IPS-15b (cell line): ENCODE measurements around the gene HEATR3.

Experiments used
- H3K27me3 ChIP-seq: one replicate; pipeline ENCODE4 v1.6.1; 2013; ENCODE audit warnings: low read length; ENCODE audit not compliant: control insufficient read depth, insufficient read depth
- H3K36me3 ChIP-seq: one replicate; pipeline ENCODE4 v1.6.1; 2013; ENCODE audit warnings: low read length; ENCODE audit not compliant: control insufficient read depth, insufficient read depth
- H3K4me1 ChIP-seq: one replicate; pipeline ENCODE4 v1.6.1; 2013; ENCODE audit warnings: mild to moderate bottlenecking, low read length; ENCODE audit not compliant: control insufficient read depth, insufficient read depth
- H3K4me3 ChIP-seq: one replicate; pipeline ENCODE4 v1.5.1; 2013; ENCODE audit warnings: low read depth, low read length
- H3K9ac ChIP-seq: one replicate; pipeline ENCODE4 v1.6.1; 2013; ENCODE audit warnings: low read depth, mild to moderate bottlenecking, low read length
- H3K9me3 ChIP-seq: one replicate; pipeline ENCODE4 v1.6.1; 2013; ENCODE audit warnings: mild to moderate bottlenecking, low read length; ENCODE audit not compliant: control insufficient read depth, insufficient read depth

The HEATR3 gene, protein sequence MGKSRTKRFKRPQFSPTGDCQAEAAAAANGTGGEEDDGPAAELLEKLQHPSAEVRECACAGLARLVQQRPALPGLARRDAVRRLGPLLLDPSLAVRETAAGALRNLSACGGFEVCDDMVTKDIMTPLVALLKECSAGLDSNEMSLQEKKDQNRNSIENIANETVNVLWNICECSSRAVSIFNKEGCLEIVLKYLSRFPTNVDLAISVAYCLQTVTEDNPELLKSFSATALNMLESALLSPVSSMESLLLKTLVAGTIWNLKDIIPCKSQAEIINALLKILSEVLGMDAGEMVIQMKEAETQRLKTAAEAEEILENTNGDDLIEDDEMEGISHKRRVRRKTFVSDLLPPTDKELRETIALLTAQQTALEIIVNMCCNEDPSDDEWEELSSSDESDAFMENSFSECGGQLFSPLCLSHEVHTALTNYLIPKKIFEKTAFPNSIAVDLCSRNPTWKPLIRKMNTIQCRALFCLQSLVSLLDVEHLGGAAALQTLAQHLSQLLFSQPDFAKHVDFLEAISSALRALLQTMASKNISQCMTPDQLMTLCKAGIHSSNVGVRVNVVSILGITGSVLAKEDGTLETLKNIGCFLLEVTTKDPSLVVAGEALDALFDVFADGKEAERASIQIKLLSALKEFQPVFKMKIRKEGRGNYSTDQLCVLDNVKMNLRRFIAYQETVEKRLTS

DNA sequence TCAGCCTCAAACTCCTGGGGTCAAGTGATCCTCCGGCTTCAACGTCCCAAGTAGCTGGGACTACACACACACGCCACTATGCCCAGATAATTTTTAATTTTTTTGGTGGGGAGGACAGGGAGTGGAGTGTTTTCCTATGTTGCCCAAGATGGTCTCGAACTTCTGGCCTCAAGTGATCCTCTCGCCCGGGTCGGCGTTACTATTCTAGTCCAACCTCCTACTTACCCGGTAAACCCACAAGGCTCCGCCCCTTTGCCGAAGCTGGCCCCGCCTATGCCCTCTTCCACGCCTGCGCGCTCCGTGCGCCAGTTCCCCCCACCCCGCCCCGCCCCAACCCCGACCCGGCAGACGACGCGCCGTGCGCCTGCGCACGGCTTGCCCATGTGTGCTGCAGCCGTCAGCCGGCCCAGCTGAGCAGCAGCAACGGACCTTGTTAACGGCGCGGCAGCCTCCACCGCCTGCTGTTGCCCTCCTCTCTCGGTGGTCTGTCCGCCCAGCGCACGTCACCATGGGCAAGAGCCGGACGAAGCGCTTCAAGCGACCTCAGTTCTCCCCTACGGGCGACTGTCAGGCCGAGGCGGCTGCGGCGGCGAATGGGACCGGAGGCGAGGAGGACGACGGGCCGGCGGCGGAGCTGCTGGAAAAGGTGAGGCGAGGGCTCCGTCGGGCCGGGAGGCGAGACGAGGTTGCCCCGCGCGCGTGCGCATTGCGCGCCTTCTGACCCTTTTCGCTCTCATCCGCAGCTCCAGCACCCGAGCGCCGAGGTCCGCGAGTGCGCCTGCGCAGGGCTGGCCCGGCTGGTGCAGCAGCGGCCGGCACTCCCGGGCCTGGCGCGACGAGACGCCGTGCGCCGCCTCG is at the start of gene HEATR3:
TSS of gene HEATR3 (plus strand) at position 347 of the 858 bp plus-strand sequence. CDS start at position 509, 162 bp downstream.
- H3K27me3 ChIP-seq: no peaks in the 10 kb centered on the region
- peak within 1 kb of the TSS; percentile 67 for H3K9ac ChIP-seq
- no peaks in the 10 kb centered on the region for H3K9me3 ChIP-seq
- peaks cover 4% of the 10 kb centered on the region for H3K36me3 ChIP-seq
- peak within 1 kb of the TSS; percentile 95 for H3K4me3 ChIP-seq
- H3K4me1 ChIP-seq: peaks cover 5% of the 10 kb centered on the region

DNA sequence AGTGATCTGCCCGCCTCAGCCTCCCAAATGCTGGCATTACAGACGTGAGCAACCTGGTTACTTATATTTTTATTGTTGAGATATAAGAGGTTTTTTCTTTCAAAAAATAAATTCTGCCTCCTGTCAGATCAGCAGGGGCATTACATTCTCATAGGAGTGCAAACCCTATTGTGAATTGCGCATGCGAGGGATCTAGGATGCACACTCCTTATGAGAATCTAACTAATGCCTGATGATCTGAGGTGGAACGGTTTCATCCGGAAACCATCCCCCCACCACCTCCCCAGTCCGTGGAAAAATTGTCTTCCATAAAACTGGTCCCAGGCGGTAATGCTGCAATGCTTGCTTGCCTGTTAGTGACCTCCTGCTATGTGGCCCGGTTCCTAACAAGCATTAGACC is 48.2 kb upstream of the HEATR3 start:
- Histone ChIP-seq H3K4me3 (no peak overlapping the region), H3K27me3 (no peaks in the 10 kb centered on the region), H3K36me3 (no peaks in the 10 kb centered on the region), H3K4me1 (peaks cover 6% of the 10 kb centered on the region), H3K9ac (no peak overlapping the region), H3K9me3 (no peaks in the 10 kb centered on the region)

DNA sequence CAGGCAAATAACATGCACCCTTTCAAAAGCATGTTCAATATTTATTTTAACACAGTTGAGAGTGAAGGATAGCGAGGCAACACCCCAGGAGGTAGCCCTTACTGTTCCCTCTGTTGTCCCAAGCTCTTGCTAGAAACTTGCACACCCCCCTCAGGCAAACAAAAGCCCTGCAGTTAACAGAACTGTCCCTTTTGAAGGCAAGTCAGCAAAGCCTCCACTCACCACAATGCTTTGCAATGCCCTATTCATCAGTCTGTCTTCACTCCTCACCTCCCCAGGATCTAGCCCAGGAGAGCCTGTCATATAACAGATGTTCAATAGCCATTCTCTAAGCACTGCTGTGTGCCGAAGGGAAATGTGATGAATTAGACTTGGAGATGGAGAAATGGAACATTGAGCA is 44.2 kb upstream of the HEATR3 start:
- no peak overlapping the region for H3K9ac ChIP-seq
- no peaks in the 10 kb centered on the region for H3K27me3 ChIP-seq
- H3K36me3 ChIP-seq: no peaks in the 10 kb centered on the region
- H3K9me3 ChIP-seq: no peaks in the 10 kb centered on the region
- H3K4me1 ChIP-seq: peaks cover 10% of the 10 kb centered on the region
- H3K4me3 ChIP-seq: no peak overlapping the region

DNA sequence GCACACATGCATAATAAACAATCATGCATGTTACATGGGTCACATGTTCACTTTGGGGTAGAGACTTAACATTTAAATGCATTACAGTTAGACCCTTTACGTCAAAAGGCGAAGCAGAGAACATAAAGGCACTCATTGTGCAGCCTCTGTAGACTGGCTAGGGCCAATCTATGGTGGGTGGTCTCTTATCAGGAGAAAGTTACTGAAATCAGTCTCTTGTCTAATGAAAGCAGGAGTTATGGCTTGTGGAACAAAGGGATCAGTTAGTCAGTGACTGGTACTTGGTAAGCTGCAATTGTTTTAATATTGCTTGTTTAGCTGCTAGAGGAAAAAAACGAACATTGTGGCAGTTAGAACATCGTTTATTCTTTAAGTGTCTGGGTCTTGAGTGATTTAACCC is 42.1 kb upstream of the HEATR3 start:
- no peaks in the 10 kb centered on the region for H3K36me3 ChIP-seq
- no peaks in the 10 kb centered on the region for H3K27me3 ChIP-seq
- H3K4me1 ChIP-seq: peaks cover 10% of the 10 kb centered on the region
- H3K9ac ChIP-seq: no peak overlapping the region
- H3K9me3 ChIP-seq: no peaks in the 10 kb centered on the region
- no peak overlapping the region for H3K4me3 ChIP-seq

DNA sequence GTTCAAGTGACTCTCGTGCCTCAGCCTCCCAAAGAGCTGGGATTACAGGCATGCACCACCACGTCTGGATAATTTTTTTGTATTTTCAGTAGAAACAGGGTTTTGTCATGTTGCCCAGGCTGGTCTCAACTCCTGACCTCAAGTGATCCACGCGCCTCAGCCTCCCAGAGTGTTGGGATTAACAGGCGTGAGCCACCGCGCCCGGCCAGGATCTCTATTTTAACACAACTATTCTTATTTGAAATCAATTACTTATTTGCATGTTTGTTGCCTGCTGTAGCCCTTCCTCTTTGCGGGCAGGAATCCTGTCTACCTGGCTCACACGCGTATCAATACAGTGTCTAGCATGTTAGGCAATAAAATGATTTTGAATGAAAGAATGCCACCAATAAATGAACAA is 41.6 kb upstream of the HEATR3 start:
- no peak overlapping the region for H3K9ac ChIP-seq

DNA sequence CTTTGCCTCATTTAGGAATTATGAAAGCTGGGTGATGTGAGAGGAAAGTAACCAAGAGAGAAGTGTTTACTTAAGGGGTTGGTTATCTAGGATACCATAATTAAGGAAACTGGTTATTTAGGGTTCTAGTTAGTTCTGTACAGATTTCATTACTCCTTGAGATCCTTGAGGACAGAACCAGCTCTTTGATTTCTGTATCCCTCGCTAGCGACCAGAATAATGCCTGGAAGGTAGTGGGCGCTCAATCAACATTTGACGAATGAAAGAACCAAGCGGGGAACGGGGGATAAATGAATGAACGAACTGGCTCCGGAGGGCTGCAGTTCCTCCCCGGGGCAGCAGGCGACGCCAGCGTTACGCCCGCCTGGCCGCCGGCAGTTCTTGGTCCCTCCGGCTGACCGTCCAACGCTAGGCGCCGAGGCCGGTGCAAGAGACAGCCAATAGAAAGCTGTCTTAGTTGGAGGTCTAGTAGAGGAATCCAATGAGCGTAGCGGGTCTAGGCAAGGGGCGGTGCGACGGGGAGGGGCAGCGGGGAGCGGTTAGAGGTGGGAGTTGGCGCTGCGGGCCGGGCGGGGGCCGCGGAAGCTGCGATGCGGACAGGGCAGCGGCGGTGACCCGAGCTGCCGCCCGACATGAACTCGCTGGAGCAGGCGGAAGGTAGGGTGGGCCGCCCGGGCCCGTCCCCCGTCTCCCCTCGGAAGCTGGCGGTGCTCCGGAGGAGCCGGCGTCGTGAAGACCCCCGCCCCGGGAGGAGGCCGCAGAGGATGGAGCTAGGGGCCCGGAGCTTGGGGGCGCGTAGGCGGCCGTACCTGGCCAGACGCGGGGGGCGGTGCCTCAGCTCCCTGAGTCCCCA is 40.9 kb upstream of the HEATR3 start, which contains the start of gene CNEP1R1:
TSS of gene CNEP1R1 (plus strand) at position 542 of the 853 bp plus-strand sequence. CDS start at position 633, 91 bp downstream.
- Histone ChIP-seq H3K36me3 (no peaks in the 10 kb centered on the region), H3K4me1 (peaks cover 10% of the 10 kb centered on the region), H3K27me3 (no peaks in the 10 kb centered on the region), H3K9ac (peak within 1 kb of the TSS; percentile 65), H3K9me3 (no peaks in the 10 kb centered on the region), H3K4me3 (peak within 1 kb of the TSS; percentile 96)

More for the DNA sequence above, 41.6 kb upstream of the HEATR3 start:
- Histone ChIP-seq H3K4me3 (no peak overlapping the region), H3K4me1 (peaks cover 10% of the 10 kb centered on the region), H3K9me3 (no peaks in the 10 kb centered on the region), H3K36me3 (no peaks in the 10 kb centered on the region), H3K27me3 (no peaks in the 10 kb centered on the region)

DNA sequence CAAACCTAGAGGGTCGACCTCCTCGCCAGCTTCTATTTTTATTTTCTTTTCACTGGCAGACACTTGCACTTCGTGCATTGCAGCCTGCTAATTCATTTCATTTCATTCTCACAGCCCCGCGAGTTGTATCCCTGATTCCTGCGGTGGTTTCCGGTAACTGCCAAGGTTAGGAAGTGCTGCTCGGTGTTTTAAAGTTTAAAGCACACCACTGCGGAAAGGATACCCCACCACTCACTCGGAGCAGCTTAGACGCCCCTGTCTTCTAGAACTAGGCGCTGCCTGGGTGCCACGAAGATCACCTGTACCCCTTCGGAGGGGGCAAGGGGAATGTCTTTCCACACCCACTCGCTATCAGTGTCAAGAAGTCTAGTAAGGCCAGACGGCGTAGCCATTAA is 40.2 kb upstream of the HEATR3 start:
- no peaks in the 10 kb centered on the region for H3K27me3 ChIP-seq
- peak overlapping the region; percentile 96 for H3K4me3 ChIP-seq
- no peaks in the 10 kb centered on the region for H3K9me3 ChIP-seq
- peaks cover 10% of the 10 kb centered on the region for H3K4me1 ChIP-seq
- no peaks in the 10 kb centered on the region for H3K36me3 ChIP-seq
- H3K9ac ChIP-seq: peak overlapping the region; percentile 65

DNA sequence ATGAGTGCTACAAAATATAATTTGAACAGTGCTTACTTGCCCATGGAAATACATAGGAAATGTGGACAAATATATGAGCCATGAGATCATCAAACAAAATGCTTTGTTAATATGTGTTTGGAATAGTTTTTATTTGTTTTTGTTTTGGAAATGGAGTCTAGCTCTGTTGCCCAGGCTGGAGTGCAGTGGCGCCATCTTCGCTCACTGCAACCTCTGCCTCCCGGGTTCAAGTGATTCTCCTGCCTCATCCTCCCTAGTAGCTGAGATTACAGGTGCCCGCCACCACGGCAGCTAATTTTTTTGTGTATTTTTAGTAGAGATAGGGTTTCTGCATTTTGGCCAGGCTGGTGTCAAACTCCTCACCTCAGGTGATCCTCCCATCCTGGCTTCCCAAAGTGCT is 37.9 kb upstream of the HEATR3 start:
- Histone ChIP-seq H3K4me1 (peaks cover 4% of the 10 kb centered on the region), H3K36me3 (peaks cover 3% of the 10 kb centered on the region), H3K4me3 (no peak overlapping the region), H3K9me3 (no peaks in the 10 kb centered on the region), H3K27me3 (no peaks in the 10 kb centered on the region), H3K9ac (no peak overlapping the region)

DNA sequence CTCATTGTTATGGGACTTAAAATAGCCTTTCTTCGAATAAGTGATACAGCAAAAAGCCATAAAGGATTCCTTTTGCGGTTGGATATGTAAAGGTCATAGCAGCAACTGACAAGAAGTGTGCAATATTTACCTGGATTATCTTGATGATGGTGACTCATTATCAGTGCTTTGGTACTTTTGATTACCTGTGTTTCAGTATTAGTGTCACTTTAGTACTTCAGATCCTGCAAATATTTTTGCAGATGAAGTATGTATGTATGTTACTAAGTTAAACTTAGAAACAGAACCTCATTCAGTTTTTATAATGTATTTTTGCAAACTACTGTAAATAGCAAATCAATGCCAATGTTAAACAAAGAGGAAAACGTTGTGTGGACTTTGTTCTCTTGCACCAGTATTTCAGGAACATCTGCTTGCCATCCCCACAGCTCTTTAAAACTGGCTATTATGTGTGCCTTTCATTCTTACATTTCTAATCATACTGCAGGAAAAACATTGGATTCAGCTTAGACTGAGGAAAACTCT is 30.2 kb upstream of the HEATR3 start:
- Histone ChIP-seq H3K36me3 (peaks cover 10% of the 10 kb centered on the region), H3K9me3 (no peaks in the 10 kb centered on the region), H3K27me3 (no peaks in the 10 kb centered on the region), H3K4me3 (no peak overlapping the region), H3K9ac (no peak overlapping the region), H3K4me1 (no peaks in the 10 kb centered on the region)

DNA sequence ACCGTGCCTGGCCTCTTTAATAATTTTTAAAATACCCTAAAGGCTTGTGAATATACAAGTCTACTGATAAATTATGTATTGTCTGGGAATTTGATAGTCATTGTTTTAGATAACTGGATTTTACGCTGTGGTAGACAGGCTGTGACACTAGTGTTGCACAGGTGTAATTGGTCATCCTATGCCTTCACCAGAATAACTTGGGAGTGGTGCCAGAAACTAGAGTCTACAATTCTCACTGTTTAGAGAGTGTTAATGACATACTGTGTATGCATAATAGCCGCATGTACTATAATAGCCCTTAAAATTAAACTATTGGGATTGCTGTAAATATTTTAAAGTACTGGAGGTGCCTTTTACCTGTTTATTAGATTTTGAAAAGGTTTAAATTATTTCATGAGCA is 29.3 kb upstream of the HEATR3 start:
- Histone ChIP-seq H3K36me3 (peaks cover 10% of the 10 kb centered on the region), H3K4me1 (no peaks in the 10 kb centered on the region), H3K27me3 (no peaks in the 10 kb centered on the region), H3K4me3 (no peak overlapping the region), H3K9me3 (no peaks in the 10 kb centered on the region), H3K9ac (no peak overlapping the region)
